ENCODE data around the gene SORCS2.

The SORCS2 gene

DNA sequence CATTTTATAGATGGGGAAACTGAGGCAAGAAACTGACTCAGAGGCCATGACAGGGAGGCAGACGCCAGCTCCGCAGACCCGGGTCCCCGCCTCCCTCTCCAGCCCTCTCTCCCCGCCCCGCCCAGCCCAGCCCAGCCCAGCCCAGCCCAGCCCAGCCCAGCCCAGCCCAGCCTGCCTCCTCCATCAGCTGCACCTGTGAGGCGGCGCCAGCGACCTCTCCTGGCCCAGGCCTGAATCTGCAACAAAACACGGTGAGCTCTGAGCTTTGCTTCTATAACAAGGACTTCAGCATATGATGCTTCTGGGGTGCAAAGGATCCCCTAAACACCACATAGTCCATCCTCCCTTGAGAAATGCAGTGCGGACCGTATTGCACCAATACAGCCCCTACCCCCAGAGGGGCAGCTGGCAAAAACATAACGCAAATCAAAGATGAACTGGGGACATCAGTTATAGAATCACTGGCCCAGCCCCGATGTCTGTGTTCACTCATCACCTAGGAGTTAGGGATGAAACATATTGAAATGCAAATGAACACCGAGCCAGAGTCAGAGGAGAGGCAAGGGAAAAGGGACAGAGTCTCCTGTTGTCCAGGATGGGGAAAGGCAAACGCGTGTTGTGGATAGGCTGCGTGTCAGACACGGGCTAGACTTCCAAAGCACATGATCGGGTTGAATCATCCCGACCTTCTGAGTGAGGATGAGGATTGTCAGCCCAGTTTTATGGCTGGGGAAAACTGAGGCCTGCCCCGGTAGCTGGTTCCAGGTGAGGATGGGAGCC is 458.5 kb downstream of the SORCS2 start:
- no peak for DNase-seq

GRCh38 chr4:7651461-7651921 is 459.2 kb downstream of the SORCS2 start:
- no peak for DNase-seq

DNA sequence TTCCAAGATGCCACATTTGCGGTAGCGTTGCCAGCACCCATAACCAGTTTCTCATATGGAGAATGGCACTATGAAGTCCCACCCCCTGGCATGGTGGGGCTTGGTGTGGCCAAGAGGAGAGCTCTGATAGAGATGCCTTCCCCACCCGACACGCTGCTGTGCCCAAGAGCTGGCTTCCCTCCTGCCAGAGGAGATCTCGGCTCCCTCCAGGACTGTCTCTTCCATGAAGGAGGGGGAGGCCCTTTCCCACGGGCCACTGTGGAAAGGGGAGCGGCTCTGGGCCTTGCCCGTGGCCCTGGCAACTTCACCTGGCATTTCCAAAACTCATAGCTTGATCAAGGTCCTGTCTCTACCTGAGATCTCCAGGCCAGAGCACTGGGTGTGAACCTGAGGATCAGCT is 459.7 kb downstream of the SORCS2 start:
- DNase-seq: no peak

DNA sequence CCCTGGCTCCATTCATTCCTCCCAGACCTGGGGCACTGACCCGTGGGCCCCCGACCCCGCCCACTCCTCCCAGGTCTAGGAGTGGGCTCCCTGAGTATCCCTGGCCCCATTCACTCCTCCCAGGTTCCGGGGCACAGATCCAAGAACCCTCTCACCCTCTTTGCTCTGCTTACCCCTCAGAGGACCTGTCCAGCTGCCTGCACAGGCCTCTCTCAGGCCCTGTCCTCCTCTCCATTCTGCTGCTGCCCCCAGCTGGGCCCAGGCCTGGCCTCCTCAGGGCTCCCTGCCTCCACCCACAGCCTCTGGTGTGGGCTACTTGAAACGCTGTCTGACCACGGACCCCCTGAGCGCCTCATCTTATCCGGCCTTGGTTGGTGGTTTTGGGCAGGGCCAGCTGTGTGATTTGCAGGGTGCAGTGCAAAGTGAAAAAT is 460.1 kb downstream of the SORCS2 start:
- DNase-seq: no peak

DNA sequence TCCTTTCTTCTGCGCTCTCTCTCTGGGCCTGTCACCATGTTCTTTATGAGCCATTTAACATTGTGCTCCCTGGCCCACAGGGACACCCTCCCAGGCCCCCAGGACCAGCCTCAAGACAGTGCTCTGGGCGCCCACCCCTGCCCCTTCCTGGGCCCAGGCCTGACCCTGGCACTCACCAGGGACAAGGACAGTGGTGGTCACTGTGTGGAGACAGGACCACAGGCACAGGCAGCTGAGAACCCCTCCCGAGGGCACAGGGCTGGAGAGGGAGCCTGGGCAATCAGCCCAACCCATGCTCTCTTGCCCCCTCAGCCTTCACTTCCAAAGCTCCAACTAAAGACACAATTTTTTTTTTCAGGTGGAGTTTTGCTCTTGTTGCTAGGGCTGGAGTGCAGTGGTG is 460.6 kb downstream of the SORCS2 start:
- no peak for DNase-seq

DNA sequence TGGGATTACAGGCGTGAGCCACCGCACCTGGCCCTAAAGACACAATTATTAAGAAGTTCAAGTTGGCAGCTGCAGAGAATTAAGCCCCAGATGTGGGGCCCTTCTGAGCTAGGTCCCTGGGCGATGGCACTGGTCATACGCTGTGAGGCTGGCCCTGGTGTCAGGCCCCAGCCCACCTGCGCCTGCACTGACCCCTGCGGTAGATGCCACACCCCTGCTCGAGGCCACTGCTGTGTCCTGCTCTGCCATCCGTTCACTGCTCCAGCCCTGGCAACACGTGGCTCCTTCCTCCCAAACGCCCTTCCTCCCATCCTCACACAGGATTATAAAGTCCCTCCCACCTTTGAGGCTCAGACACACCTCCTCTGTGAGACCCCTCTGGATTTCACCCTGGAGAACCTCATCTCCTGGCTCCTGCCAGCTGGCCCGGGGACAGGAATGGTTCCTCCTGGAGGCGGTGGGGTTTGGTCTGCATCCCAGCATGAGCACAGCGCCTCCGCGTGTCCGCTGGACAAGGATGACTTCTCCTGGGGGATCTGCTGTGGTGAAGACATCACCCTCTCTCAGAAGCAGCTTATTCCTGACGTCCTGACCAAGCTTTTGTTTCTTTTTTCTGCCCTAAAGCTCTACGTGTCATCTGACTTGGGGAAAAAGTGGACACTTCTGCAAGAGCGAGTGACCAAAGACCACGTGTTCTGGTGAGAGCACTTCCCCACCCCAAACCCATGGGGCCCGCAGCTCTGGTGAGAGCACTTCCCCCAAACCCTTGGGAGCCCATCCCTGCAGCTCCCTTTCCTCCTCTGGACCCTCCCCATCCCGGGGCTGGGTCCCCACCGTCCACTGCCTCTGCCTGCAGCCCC is 461.4 kb downstream of the SORCS2 start:
- DNase-seq: no peak

DNA sequence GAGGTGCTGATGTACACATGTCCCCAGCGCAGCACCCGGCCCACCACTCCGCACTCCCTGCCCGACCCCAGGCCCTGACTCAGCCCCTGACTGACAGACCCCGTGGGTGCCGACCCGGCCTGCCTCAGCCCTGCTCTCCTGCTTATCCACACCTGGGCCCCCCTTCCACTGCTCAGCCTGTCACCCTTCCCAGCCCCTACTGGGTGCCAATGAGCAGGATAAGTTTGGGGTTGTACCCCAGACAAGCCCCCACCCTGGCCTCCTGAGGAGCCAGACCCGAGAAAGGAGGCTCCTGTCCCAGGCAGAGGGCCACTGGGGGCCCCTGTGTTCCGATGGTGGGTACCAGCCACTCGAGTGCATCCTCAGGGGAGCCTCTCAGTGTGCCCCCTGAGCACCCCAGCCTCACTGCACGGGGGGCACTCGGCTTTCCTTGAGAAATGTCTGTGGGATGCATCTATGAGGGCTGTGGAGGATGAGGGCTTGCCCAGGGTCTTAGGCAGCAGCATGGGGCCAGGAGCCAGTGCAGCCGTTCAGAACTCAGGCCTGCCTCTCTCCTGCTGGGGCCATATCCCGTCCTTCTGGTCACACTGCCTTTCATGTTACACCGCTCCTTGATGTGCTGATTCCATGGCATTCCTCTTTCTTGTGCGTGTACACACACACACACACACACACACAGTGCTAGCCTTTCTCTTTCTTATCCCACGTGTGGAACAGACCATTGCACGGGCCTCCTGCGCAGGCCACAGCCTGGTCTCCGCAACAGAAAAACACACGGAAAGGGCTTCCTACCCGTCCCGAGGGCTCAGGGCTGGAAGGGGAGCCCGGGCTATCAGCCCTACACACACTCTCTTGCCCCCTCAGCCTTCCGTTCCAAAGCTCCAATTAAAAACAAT is 462.5 kb downstream of the SORCS2 start:
- no peak for DNase-seq

DNA sequence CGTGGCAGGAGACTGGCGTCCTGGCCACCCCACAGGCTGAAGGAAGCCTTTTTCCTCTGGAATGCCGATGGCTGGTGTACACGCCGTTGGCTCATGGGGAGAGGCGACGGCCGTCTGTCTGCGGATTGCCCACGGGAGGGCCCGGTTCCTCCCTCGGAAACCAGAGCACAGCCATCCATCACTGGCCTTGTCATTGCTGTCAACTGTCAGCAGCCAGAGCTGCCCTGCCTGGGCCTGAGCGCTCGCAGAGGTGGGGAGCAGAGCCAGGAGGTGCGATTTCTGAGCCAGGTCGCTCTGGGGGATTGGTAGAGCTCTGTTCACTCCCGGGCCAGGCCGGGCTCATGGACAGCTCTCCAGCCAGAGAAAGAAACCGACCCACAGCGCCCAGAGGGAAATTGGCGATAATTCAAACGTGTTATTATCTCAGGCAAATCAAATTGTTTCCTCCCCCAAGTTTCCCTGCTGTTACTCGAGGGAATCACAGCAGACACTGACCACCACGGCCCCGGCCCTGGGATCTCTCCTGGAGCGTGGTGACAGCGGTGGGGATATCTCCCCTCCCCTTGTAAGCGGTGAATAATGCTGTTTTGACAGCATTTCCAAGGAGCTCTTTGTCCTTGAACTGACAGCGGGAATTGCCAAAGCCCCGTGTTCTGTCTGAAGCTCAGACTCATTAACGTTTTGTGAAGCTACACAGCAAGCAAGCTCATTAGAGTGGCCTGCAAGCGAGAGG is 463.3 kb downstream of the SORCS2 start:
- DNase-seq: no peak

- DNase-seq: no peak
These were observed 464.0 kb downstream of the SORCS2 start for GRCh38 chr4:7656244-7656800.

- DNase-seq: no peak
These were observed 465.4 kb downstream of the SORCS2 start for GRCh38 chr4:7657545-7658297.

DNA sequence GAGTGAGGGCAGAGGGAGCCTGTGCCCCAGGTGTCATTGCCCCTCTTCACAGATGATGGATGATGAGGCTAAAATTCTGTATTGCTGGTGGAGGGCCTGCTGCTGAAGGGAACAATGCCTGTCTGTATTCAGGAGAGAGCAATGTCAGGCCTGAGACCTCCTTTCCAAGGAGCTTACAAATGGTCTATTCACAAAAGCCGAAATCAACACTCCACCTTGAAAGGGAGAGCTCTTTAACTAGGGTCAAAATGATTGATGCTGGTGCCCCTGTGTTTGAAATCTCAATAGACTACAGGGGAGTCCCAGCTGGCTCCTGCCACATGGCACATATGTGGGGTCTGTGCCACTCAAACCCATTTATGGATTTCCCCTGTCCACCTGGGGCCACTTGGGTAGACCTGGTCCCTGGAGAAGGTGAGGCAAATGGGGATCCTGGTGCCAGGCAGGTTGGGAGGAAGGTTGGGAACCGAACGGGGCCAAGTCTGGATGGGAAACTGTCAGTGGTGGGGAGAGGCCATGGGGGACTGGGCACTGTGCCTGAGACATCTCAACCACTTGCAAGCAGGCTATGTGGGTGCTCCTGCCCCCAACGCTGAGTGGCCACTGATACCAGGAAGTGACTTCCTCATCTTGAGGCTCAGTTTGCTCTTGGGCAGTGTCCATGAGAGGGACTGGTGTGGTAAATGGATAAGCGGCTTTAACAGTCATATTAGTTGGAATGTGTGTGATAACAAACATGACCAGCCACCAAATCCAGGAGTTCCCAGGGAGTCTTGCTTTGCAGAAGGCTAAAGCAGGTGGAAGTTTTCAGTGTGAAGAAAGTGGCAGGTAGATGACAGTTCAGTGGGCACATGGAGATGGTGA is 466.2 kb downstream of the SORCS2 start:
- no peak for DNase-seq

DNA sequence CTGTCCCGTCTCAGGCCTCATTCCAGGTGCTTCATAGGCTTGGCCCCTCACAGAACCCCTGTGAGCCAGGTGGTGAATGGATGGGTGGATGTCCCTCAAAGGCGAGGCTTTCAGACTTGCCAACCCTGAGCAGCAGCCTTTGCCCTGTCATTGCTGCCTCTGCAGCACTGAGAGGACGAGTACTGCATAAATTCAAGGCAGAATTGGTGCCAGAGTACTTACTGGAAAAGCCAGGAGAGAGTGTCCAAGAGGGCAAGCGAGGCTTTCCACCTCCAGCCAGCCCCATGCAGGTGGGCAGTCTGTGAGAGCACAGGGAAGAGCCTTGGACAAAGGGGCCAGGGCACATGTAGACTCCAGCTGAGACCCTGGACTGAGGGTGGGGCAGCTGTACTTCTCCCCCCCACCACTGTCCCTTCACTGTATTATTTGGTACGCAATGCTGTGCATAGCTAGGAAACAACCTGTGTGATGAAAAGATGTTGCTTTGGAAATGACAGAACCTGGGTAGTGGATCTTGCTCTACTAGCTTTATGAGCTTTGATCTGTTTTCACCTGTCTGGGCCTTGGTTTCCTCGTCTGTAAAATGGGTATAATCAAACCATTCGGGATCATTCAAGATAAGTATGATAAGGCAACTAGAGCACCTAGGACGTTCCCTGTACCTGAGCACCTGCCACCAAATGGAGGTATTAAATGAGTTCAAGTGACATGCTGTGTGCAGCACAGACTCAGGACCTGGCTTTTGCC is 467.3 kb downstream of the SORCS2 start:
- no peak for DNase-seq

DNA sequence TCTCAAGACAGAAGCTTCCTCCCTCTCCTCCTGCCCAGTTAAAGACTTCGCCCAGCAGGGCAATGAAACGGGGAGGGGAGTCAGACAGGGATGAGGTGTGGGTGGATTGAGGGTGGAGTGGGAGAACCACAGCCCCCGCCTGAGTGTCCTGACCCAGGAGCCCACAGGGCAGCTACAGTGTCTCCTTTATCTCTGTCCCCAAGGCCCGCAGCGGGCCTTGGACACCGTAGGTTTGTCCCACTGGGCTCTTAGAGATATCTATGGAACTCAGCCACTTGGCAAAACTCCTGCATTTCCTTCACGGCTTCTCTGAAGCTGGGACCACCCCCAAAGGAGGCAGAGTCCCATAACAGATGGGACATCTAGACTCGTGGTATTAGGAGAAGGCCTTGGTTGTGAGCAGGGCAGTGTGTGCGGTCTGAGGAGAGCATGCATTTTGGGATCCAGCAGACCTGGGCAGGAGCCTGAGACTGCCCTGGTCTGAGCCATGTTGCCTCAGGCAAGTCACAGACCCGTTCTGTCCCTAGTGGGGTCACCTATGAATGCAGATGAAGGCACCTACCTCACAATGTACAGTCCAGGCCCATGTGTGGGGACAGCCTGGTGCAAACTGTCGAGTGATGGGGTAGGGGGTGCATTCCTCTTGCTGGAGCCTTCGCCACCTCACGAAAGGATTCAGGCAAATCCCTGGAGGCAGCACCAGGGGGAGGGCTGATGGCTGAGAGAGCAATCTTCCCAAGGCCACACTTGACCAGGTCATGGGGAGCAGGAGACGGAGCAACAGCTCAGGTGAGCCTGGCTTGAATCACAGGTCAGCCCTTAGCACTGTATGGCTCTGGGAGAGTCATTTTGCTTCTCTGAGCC is 468.1 kb downstream of the SORCS2 start:
- DNase-seq: no peak

DNA sequence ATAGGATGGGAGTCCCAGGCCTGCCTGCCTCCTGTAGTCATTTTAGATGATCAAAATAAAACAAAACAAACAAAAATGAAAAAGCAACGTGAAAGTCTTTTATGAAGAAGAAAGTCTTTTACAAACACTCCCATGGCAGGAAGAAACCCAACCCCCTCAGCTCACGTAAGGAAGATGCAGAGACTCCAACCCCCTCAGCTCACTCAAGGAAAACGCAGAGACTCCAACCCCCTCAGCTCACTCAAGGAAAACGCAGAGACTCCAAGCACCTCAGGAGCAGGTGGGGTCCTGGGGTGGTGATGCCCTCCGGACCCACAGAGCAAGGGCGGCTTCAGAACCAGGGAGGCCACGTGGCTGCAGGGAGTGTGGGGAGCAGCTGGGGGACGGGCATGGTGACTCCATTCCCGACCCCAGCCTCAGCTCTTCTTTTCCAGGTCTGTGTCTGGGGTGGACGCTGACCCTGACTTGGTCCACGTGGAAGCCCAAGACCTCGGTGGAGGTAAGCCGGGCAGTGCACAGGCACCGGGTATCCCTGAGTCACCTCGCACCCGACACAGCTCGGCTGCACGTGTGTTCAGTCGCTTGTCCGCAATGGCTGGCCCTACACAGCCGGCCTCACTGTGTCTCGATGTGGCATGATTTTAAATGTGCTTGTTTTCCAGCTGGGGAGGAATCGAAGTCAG is 468.9 kb downstream of the SORCS2 start:
- DNase-seq: no peak

DNA sequence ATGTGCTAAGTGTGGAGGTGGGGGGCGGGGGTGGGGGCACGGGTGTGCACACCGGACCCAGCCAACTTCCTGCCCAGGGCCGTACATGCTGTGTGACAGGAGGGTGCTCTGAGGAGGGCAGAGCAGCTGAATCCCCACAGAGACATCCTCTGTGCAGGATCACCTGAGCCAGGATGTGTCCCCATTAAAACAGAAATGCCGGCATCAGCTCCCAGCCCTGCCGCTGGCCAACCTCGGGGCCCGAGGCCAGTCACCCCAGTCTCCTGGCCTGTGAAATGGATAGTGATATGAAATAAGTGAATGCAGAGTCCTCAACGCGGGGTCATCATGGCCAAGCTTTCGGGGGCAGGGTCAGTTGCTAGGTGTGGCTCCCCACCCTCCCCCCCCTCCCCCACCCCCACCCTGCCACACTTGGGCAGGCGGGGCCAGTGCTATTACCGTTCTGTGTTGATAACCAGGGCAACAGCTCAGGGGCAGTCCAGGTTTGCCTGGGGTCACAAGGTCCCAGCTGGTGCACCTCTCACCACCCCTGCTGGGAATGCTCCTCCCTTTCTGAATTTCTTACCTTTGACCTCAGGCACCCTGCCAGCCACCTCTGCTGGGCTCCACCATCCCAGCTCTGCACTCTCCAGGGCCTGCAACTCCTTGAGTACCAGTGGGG is 469.6 kb downstream of the SORCS2 start:
- no peak for DNase-seq

DNA sequence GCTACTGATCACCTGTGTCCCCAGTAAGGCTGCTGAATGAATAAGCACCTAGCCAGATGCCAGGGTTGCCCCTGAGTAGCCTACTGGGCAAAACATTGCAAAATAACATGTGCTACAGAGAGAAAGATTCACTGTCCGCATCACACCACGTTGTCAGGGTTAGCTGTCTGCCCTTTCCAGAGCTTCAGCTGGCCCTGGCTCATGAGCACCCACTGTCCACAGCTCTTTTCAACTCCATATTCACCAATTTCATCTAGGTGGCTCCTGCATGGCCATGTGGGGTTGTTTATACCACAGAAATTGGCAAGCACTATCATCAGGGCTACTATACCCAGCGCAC is 470.1 kb downstream of the SORCS2 start:
- DNase-seq: no peak

DNA sequence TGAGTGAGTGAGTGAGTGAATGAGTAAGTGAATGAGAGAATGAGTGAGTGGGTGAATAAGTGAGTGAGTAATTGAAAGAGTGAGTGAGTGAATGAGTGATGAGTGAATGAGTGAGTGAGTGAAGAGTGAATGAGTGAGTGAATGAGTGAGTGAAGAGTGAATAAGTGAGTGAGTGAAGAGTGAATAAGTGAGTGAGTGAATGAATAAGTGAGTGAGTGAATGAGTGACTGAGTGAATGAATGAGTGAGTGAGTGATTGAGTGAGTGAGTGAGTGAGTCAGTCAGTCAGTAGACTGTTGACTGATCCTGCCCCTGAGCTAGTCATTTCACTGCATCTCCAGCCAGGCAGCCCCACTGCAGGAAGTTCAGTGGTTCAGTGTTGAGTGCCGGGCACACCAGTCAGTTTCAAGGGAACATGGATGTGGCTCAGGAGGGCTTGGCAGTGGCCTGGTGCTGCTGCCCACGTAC is 470.8 kb downstream of the SORCS2 start:
- no peak for DNase-seq

Data from NCI-H510A (cell line).